Fibroblast of lung (primary cell): ENCODE measurements around the gene TTLL6. TPM values are rescaled to one million over a fixed set of nuclear protein-coding genes. Genes with fewer than 3 reads are reported as not detected.

Experiments
- DNase-seq, 2 donors: peaks; one replicate each; pipeline versions ENCODE4 v3.0.0 to v3.0.0-alpha.2; 2010; ENCODE audit warnings: low read depth in 2 of 2
- H2AFZ ChIP-seq: 2 replicates; pipeline ENCODE4 v1.5.1; 2012; ENCODE audit warnings: low read length, control low read depth, inconsistent platforms
- H3K27ac ChIP-seq: 2 replicates; pipeline ENCODE4 v1.5.1; 2011; ENCODE audit warnings: low read length, control low read depth; ENCODE audit not compliant: insufficient read depth
- H3K27me3 ChIP-seq: 2 replicates; pipeline ENCODE4 v1.5.1; 2011; ENCODE audit warnings: mild to moderate bottlenecking, low read length; ENCODE audit not compliant: control insufficient read depth, insufficient read depth
- H3K36me3 ChIP-seq: 2 replicates; pipeline ENCODE4 v1.5.1; 2011; ENCODE audit warnings: low read length; ENCODE audit not compliant: control insufficient read depth, insufficient read depth
- H3K4me1 ChIP-seq: 2 replicates; pipeline ENCODE4 v1.5.1; 2011; ENCODE audit warnings: low read length; ENCODE audit not compliant: control insufficient read depth, insufficient read depth; ENCODE audit errors: extremely low read depth
- H3K4me2 ChIP-seq: 2 replicates; pipeline ENCODE4 v1.5.1; 2011; ENCODE audit warnings: low read length, control low read depth; ENCODE audit not compliant: insufficient read depth; ENCODE audit errors: extremely low read depth
- H3K4me3 ChIP-seq, 4 experiments: fragments of 200-600 bp in 1 of 4; sonication (generic) in 1 of 4; replicated peaks in 1 of 4; 2 replicates each; pipeline ENCODE4 v1.5.1; 2011 to 2016; ENCODE audit warnings: low read length in 4 of 4, low read depth in 3 of 4, mild to moderate bottlenecking in 3 of 4, control low read depth in 2 of 4, inconsistent platforms in 1 of 4, mixed read lengths in 1 of 4; ENCODE audit not compliant: insufficient read depth in 1 of 4; ENCODE audit errors: control extremely low read depth in 1 of 4
- H3K79me2 ChIP-seq: 2 replicates; pipeline ENCODE4 v1.5.1; 2012; ENCODE audit warnings: mild to moderate bottlenecking, low read length, inconsistent platforms; ENCODE audit not compliant: control insufficient read depth, insufficient read depth
- H3K9ac ChIP-seq: 2 replicates; pipeline ENCODE4 v1.5.1; 2011; ENCODE audit warnings: mild to moderate bottlenecking, low read length, control low read depth; ENCODE audit not compliant: insufficient read depth
- H3K9me3 ChIP-seq: 2 replicates; pipeline ENCODE4 v1.5.1; 2012; ENCODE audit warnings: low read depth, low read length; ENCODE audit not compliant: control insufficient read depth, insufficient read depth
- H4K20me1 ChIP-seq: 2 replicates; pipeline ENCODE4 v1.5.1; 2011; ENCODE audit warnings: low read length; ENCODE audit not compliant: control insufficient read depth, insufficient read depth; ENCODE audit errors: extremely low read depth
- EZH2 ChIP-seq: IDR thresholded peaks from 2 replicates; pipeline ENCODE4 v1.5.1; 2012; ENCODE audit warnings: low read length, control low read depth, mild to moderate bottlenecking; ENCODE audit errors: missing control alignments
- polyA plus RNA-seq, 2 donors: library from polyadenylated mRNA; depleted of rRNA in 1 of 2; stranded (reverse) in 1 of 2; unstranded in 1 of 2; fragments of >200 nt; gene quantifications; 2 replicates each; pipeline ENCODE4 v1.2.1, GENCODE V29; 2011 to 2012; ENCODE audit warnings: missing spikeins in 1 of 2
- total RNA-seq: library from RNA; depleted of rRNA; stranded (reverse); fragments of >200 nt; gene quantifications from 2 replicates; pipeline ENCODE4 v1.2.1, GENCODE V29; 2014
- TF ChIP-seq, protein P1 (sequence below), 2 donors: IDR thresholded peaks in 1 of 2; conservative IDR thresholded peaks in 1 of 2; 1 replicate in 1 of 2; 2 replicates in 1 of 2; pipeline ENCODE4 v1.5.1; 2011 to 2012; ENCODE audit warnings: low read length in 2 of 2, control low read depth in 1 of 2, inconsistent platforms in 1 of 2, low read depth in 1 of 2, mild to moderate bottlenecking in 1 of 2

TTLL6 gene
- total and polyA plus RNA-seq, 2 donors (not counting 1 experiment from before 2014, with no cell fraction given), result 0.17 TPM; not detected in 1

DNA sequence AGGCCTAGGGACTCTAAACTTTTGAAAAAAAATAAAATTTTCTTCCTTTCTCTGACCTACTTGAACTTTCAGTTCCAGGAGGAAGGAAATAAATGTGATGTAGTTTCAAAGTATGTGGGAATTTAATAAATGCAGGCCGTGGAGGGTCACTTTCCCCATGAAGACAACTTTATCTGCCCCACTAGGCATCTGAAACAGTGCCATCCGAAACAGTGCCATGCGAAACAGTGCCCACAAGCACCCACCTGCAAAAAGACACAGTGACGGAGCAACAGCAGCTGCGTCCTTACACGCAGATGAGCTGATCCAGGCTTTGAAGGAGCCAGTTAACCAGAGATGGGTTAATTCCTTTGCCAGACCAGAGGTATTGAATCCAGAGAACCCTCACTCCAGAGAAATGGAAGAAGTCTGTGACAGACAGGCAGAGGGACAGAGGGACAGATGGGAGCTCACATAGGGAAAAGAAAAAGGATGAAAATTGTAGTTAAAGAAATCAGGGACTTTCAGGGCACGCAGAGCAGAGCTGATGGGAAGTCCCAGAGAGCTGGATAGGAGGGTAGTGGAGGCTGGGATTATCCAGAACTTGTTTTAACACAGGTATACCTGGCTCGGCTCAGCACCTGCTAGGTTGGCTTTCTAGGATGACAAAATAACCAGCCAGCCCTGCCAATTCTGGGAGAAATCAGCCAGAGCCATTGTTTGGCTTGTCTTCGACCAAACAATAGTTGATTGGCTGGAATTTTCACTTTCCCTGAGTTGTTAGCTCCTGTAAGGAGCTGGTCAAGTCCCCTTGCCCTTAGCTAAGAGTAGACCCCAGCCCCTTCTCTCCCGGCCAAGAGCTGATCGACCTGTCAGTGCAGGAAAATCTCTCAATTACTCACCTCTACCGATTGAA lies 71.4 kb downstream of the TTLL6 start:
- H3K9ac ChIP-seq, result no peak overlapping the region
- H3K27me3 ChIP-seq, result peaks cover 81% of the 10 kb centered on the region
- no peak for DNase-seq
- no peak overlapping the region for H2AFZ ChIP-seq
- H3K4me3 ChIP-seq, result no peak overlapping the region
- H3K4me1 ChIP-seq, result no peaks in the 10 kb centered on the region
- no peaks in the 10 kb centered on the region for H4K20me1 ChIP-seq
- no peak overlapping the region for H3K4me2 ChIP-seq
- H3K79me2 ChIP-seq, result no peaks in the 10 kb centered on the region
- no peaks in the 10 kb centered on the region for H3K36me3 ChIP-seq
- TF ChIP-seq, protein P1, sequence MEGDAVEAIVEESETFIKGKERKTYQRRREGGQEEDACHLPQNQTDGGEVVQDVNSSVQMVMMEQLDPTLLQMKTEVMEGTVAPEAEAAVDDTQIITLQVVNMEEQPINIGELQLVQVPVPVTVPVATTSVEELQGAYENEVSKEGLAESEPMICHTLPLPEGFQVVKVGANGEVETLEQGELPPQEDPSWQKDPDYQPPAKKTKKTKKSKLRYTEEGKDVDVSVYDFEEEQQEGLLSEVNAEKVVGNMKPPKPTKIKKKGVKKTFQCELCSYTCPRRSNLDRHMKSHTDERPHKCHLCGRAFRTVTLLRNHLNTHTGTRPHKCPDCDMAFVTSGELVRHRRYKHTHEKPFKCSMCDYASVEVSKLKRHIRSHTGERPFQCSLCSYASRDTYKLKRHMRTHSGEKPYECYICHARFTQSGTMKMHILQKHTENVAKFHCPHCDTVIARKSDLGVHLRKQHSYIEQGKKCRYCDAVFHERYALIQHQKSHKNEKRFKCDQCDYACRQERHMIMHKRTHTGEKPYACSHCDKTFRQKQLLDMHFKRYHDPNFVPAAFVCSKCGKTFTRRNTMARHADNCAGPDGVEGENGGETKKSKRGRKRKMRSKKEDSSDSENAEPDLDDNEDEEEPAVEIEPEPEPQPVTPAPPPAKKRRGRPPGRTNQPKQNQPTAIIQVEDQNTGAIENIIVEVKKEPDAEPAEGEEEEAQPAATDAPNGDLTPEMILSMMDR (conservative IDR thresholded peaks at IDR 0.05 in 1 of 2, IDR thresholded peaks at IDR 0.05 in 1 of 2; ENCODE audit: low read depth in 1 of 2, low read length in 2 of 2), result no peak
- no peak for TF ChIP-seq EZH2
- no peak overlapping the region for H3K27ac ChIP-seq
- H3K9me3 ChIP-seq, result no peaks in the 10 kb centered on the region

DNA sequence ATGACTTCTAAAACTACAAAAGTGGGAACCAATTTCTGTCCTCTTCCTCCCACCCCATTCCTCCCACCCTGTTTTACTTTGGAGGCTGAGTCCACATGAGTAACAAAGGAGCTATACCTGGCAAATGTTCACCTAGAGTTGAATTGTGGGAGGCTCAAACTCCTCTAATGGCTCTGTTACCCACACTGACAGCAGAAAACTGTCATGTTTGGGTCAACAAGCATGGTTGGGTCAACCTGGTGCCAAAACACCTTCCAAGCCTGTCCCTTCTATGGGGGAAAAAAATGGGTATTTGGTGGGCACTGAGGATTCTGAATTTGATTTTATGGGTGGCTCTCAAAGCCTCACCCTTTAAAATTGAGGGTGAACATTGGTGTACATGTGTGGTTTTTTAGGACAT lies 76.5 kb downstream of the TTLL6 start:
- no peak overlapping the region for H3K4me2 ChIP-seq
- no peak overlapping the region for H3K4me3 ChIP-seq
- H3K27ac ChIP-seq, result no peak overlapping the region
- no peaks in the 10 kb centered on the region for H3K79me2 ChIP-seq
- no peaks in the 10 kb centered on the region for H3K4me1 ChIP-seq
- H2AFZ ChIP-seq, result no peak overlapping the region
- no peaks in the 10 kb centered on the region for H4K20me1 ChIP-seq
- DNase-seq, result no peak
- no peaks in the 10 kb centered on the region for H3K36me3 ChIP-seq
- TF ChIP-seq, protein P1 (conservative IDR thresholded peaks at IDR 0.05 in 1 of 2, IDR thresholded peaks at IDR 0.05 in 1 of 2; ENCODE audit: low read depth in 1 of 2, low read length in 2 of 2), result no peak
- no peak for TF ChIP-seq EZH2
- no peaks in the 10 kb centered on the region for H3K9me3 ChIP-seq
- no peak overlapping the region for H3K9ac ChIP-seq
- H3K27me3 ChIP-seq, result peaks cover 78% of the 10 kb centered on the region

DNA sequence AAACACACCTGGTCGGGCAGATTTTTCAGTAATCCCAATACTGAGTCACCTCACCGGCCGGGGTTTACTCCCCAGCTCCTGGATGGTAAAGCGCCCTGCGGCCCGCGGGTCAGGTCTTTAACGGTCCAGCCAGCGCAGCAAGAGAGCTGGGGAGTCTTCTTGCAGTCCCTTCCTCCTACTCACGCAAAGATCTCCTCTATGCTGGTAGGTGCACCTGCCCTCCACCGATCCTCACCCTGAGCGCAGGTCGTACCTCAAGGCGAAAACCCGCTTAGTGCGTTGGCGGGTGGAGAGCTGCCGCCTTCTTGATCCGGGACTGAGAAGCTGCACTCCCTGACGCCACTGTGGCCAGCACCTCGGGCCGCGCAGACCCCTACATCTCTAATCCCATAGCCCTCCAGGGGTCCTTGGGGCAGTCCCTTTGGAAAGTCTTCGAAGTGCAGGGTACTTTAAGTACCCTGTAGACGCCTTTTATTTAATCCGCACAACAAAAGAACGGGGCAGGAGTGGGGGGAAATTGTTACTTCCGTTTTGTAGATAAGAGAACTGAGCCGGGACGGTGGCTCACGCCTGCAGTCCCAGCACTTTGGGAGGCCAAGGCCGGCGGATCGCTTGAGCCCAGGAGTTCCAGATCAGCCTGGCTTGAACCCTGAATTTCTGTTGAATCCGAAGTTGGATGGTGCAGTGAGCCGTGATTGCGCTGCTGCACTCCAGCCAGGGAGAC lies 78.1 kb downstream of the TTLL6 start:
- Histone ChIP-seq H3K27ac (no peak overlapping the region), H3K79me2 (no peaks in the 10 kb centered on the region), H3K9me3 (no peaks in the 10 kb centered on the region), H3K27me3 (peaks cover 80% of the 10 kb centered on the region), H3K4me3 (no peak overlapping the region), H3K4me2 (no peak overlapping the region), H3K4me1 (no peaks in the 10 kb centered on the region), H4K20me1 (no peaks in the 10 kb centered on the region), H2AFZ (no peak overlapping the region), H3K36me3 (no peaks in the 10 kb centered on the region), H3K9ac (no peak overlapping the region)
- TF ChIP-seq, protein P1 (conservative IDR thresholded peaks at IDR 0.05 in 1 of 2, IDR thresholded peaks at IDR 0.05 in 1 of 2; ENCODE audit: low read depth in 1 of 2, low read length in 2 of 2), result no peak
- TF ChIP-seq EZH2, result peak; percentile 84
- DNase-seq, result no peak
